ENCODE data around the gene GNAL.

The GNAL gene

GRCh38 chr18:11726556-11726955 lies 37.5 kb downstream of the GNAL start:
- Histone ChIP-seq H3K27ac (ENCODE audit: low read depth, low read length) (no peak overlapping the region), H3K4me1 (ENCODE audit: insufficient read depth, low read length) (no peaks in the 10 kb centered on the region), H3K9me3 (ENCODE audit: low read length) (no peaks in the 10 kb centered on the region), H3K36me3 (ENCODE audit: insufficient read depth, low read length) (no peaks in the 10 kb centered on the region), H3K27me3 (ENCODE audit: control insufficient read depth in 1 of 2, insufficient read depth in 2 of 2, low read length in 2 of 2) (no peaks in the 10 kb centered on the region), H3K9ac (ENCODE audit: low read length) (no peak overlapping the region), H3K4me3 (ENCODE audit: low read depth in 1 of 2, low read length in 2 of 2) (no peak overlapping the region)

GRCh38 chr18:11728249-11728648 lies 39.2 kb downstream of the GNAL start:
- Histone ChIP-seq H3K9ac (ENCODE audit: low read length) (no peak overlapping the region), H3K27ac (ENCODE audit: low read depth, low read length) (no peak overlapping the region), H3K4me1 (ENCODE audit: insufficient read depth, low read length) (no peaks in the 10 kb centered on the region), H3K9me3 (ENCODE audit: low read length) (no peaks in the 10 kb centered on the region), H3K4me3 (ENCODE audit: low read depth in 1 of 2, low read length in 2 of 2) (no peak overlapping the region), H3K36me3 (ENCODE audit: insufficient read depth, low read length) (no peaks in the 10 kb centered on the region), H3K27me3 (ENCODE audit: control insufficient read depth in 1 of 2, insufficient read depth in 2 of 2, low read length in 2 of 2) (no peaks in the 10 kb centered on the region)

GRCh38 chr18:11729556-11729955 lies 40.5 kb downstream of the GNAL start:
- H3K27ac ChIP-seq (ENCODE audit: low read depth, low read length): no peak overlapping the region
- H3K4me1 ChIP-seq (ENCODE audit: insufficient read depth, low read length): no peaks in the 10 kb centered on the region
- no peak overlapping the region for H3K4me3 ChIP-seq (ENCODE audit: low read depth in 1 of 2, low read length in 2 of 2)
- no peaks in the 10 kb centered on the region for H3K9me3 ChIP-seq (ENCODE audit: low read length)
- H3K36me3 ChIP-seq (ENCODE audit: insufficient read depth, low read length): no peaks in the 10 kb centered on the region
- H3K9ac ChIP-seq (ENCODE audit: low read length): no peak overlapping the region
- H3K27me3 ChIP-seq (ENCODE audit: control insufficient read depth in 1 of 2, insufficient read depth in 2 of 2, low read length in 2 of 2): no peaks in the 10 kb centered on the region

- Histone ChIP-seq H3K27me3 (ENCODE audit: control insufficient read depth in 1 of 2, insufficient read depth in 2 of 2, low read length in 2 of 2) (no peaks in the 10 kb centered on the region), H3K4me1 (ENCODE audit: insufficient read depth, low read length) (no peaks in the 10 kb centered on the region), H3K9ac (ENCODE audit: low read length) (no peak overlapping the region), H3K4me3 (ENCODE audit: low read depth in 1 of 2, low read length in 2 of 2) (peak overlapping the region in 1 of 2 donors; percentile 32), H3K27ac (ENCODE audit: low read depth, low read length) (no peak overlapping the region), H3K36me3 (ENCODE audit: insufficient read depth, low read length) (no peaks in the 10 kb centered on the region), H3K9me3 (ENCODE audit: low read length) (no peaks in the 10 kb centered on the region)
Observed at GRCh38 chr18:11733031-11733430, 44.0 kb downstream of the GNAL start.

GRCh38 chr18:11736656-11737055 lies 47.6 kb downstream of the GNAL start:
- no peaks in the 10 kb centered on the region for H3K27me3 ChIP-seq (ENCODE audit: control insufficient read depth in 1 of 2, insufficient read depth in 2 of 2, low read length in 2 of 2)
- H3K27ac ChIP-seq (ENCODE audit: low read depth, low read length): no peak overlapping the region
- H3K4me3 ChIP-seq (ENCODE audit: low read depth in 1 of 2, low read length in 2 of 2): no peak overlapping the region
- no peak overlapping the region for H3K9ac ChIP-seq (ENCODE audit: low read length)
- no peaks in the 10 kb centered on the region for H3K36me3 ChIP-seq (ENCODE audit: insufficient read depth, low read length)
- H3K9me3 ChIP-seq (ENCODE audit: low read length): no peaks in the 10 kb centered on the region
- H3K4me1 ChIP-seq (ENCODE audit: insufficient read depth, low read length): no peaks in the 10 kb centered on the region

- no peak overlapping the region for H3K27ac ChIP-seq (ENCODE audit: low read depth, low read length)
- H3K27me3 ChIP-seq (ENCODE audit: control insufficient read depth in 1 of 2, insufficient read depth in 2 of 2, low read length in 2 of 2): no peaks in the 10 kb centered on the region
- H3K9ac ChIP-seq (ENCODE audit: low read length): no peak overlapping the region
- no peaks in the 10 kb centered on the region for H3K36me3 ChIP-seq (ENCODE audit: insufficient read depth, low read length)
- no peak overlapping the region for H3K4me3 ChIP-seq (ENCODE audit: low read depth in 1 of 2, low read length in 2 of 2)
- H3K4me1 ChIP-seq (ENCODE audit: insufficient read depth, low read length): no peaks in the 10 kb centered on the region
- no peaks in the 10 kb centered on the region for H3K9me3 ChIP-seq (ENCODE audit: low read length)
Observed at GRCh38 chr18:11739893-11740292, 50.8 kb downstream of the GNAL start.

GRCh38 chr18:11740461-11740860 lies 51.4 kb downstream of the GNAL start:
- no peak overlapping the region for H3K27ac ChIP-seq (ENCODE audit: low read depth, low read length)
- no peak overlapping the region for H3K9ac ChIP-seq (ENCODE audit: low read length)
- H3K27me3 ChIP-seq (ENCODE audit: control insufficient read depth in 1 of 2, insufficient read depth in 2 of 2, low read length in 2 of 2): no peaks in the 10 kb centered on the region
- H3K36me3 ChIP-seq (ENCODE audit: insufficient read depth, low read length): no peaks in the 10 kb centered on the region
- no peaks in the 10 kb centered on the region for H3K9me3 ChIP-seq (ENCODE audit: low read length)
- H3K4me3 ChIP-seq (ENCODE audit: low read depth in 1 of 2, low read length in 2 of 2): no peak overlapping the region
- H3K4me1 ChIP-seq (ENCODE audit: insufficient read depth, low read length): no peaks in the 10 kb centered on the region

GRCh38 chr18:11741505-11742145 lies 52.6 kb downstream of the GNAL start:
- Histone ChIP-seq H3K27ac (ENCODE audit: low read depth, low read length) (no peak overlapping the region), H3K9ac (ENCODE audit: low read length) (no peak overlapping the region), H3K36me3 (ENCODE audit: insufficient read depth, low read length) (no peaks in the 10 kb centered on the region), H3K27me3 (ENCODE audit: control insufficient read depth in 1 of 2, insufficient read depth in 2 of 2, low read length in 2 of 2) (no peaks in the 10 kb centered on the region), H3K4me1 (ENCODE audit: insufficient read depth, low read length) (no peaks in the 10 kb centered on the region), H3K4me3 (ENCODE audit: low read depth in 1 of 2, low read length in 2 of 2) (no peak overlapping the region), H3K9me3 (ENCODE audit: low read length) (no peaks in the 10 kb centered on the region)

GRCh38 chr18:11745521-11745920 lies 56.5 kb downstream of the GNAL start:
- no peak overlapping the region for H3K9ac ChIP-seq (ENCODE audit: low read length)
- no peaks in the 10 kb centered on the region for H3K9me3 ChIP-seq (ENCODE audit: low read length)
- H3K4me1 ChIP-seq (ENCODE audit: insufficient read depth, low read length): no peaks in the 10 kb centered on the region
- H3K4me3 ChIP-seq (ENCODE audit: low read depth in 1 of 2, low read length in 2 of 2): no peak overlapping the region
- no peak overlapping the region for H3K27ac ChIP-seq (ENCODE audit: low read depth, low read length)
- H3K36me3 ChIP-seq (ENCODE audit: insufficient read depth, low read length): no peaks in the 10 kb centered on the region
- peaks cover 0 to 5% of the 10 kb centered on the region in 2 donors for H3K27me3 ChIP-seq (ENCODE audit: control insufficient read depth in 1 of 2, insufficient read depth in 2 of 2, low read length in 2 of 2)

- Histone ChIP-seq H3K9me3 (ENCODE audit: low read length) (no peaks in the 10 kb centered on the region), H3K9ac (ENCODE audit: low read length) (no peak overlapping the region), H3K4me1 (ENCODE audit: insufficient read depth, low read length) (no peaks in the 10 kb centered on the region), H3K36me3 (ENCODE audit: insufficient read depth, low read length) (no peaks in the 10 kb centered on the region), H3K4me3 (ENCODE audit: low read depth in 1 of 2, low read length in 2 of 2) (no peak overlapping the region), H3K27ac (ENCODE audit: low read depth, low read length) (no peak overlapping the region), H3K27me3 (ENCODE audit: control insufficient read depth in 1 of 2, insufficient read depth in 2 of 2, low read length in 2 of 2) (peaks cover 0 to 17% of the 10 kb centered on the region in 2 donors)
Observed at GRCh38 chr18:11747286-11747685, 58.2 kb downstream of the GNAL start.

- no peaks in the 10 kb centered on the region for H3K36me3 ChIP-seq (ENCODE audit: insufficient read depth, low read length)
- no peak overlapping the region for H3K4me3 ChIP-seq (ENCODE audit: low read depth in 1 of 2, low read length in 2 of 2)
- H3K27ac ChIP-seq (ENCODE audit: low read depth, low read length): no peak overlapping the region
- H3K9me3 ChIP-seq (ENCODE audit: low read length): no peaks in the 10 kb centered on the region
- no peak overlapping the region for H3K9ac ChIP-seq (ENCODE audit: low read length)
- no peaks in the 10 kb centered on the region for H3K4me1 ChIP-seq (ENCODE audit: insufficient read depth, low read length)
- peaks cover 0 to 17% of the 10 kb centered on the region in 2 donors for H3K27me3 ChIP-seq (ENCODE audit: control insufficient read depth in 1 of 2, insufficient read depth in 2 of 2, low read length in 2 of 2)
Observed at GRCh38 chr18:11747731-11748130, 58.7 kb downstream of the GNAL start.

GRCh38 chr18:11749305-11749704 lies 60.2 kb downstream of the GNAL start:
- Histone ChIP-seq H3K27ac (ENCODE audit: low read depth, low read length) (no peak overlapping the region), H3K9me3 (ENCODE audit: low read length) (no peaks in the 10 kb centered on the region), H3K4me1 (ENCODE audit: insufficient read depth, low read length) (no peaks in the 10 kb centered on the region), H3K36me3 (ENCODE audit: insufficient read depth, low read length) (no peaks in the 10 kb centered on the region), H3K9ac (ENCODE audit: low read length) (no peak overlapping the region), H3K27me3 (ENCODE audit: control insufficient read depth in 1 of 2, insufficient read depth in 2 of 2, low read length in 2 of 2) (peaks cover 0 to 17% of the 10 kb centered on the region in 2 donors), H3K4me3 (ENCODE audit: low read depth in 1 of 2, low read length in 2 of 2) (no peak overlapping the region)
